ENCODE results near the gene CAMKMT. TPM values are rescaled to one million over a fixed set of nuclear protein-coding genes. Genes with fewer than 3 reads are reported as not detected.
A peak's percentile ranks its signal among the peaks of the same experiment; 100 is the strongest.

Gene CAMKMT
- total and polyA plus RNA-seq, 8 donors = 8.3 to 17.5 (median 11.5) TPM

GRCh38 chr2:44676379-44676778 is 314.6 kb downstream of the CAMKMT start:
- no peaks in the 10 kb centered on the region for H3K9me3 ChIP-seq
- H3K4me3 ChIP-seq = no peak overlapping the region
- no peaks in the 10 kb centered on the region for H3K27me3 ChIP-seq
- no peaks in the 10 kb centered on the region for H3K4me1 ChIP-seq
- H3K36me3 ChIP-seq = no peaks in the 10 kb centered on the region
- no peak for TF ChIP-seq CTCF (IDR thresholded peaks at IDR 0.05)
- H3K27ac ChIP-seq = no peak overlapping the region
- ATAC-seq (no peak), DNase-seq (no peak)
- intact Hi-C loops (cut with DNase I) = no loop called here

- H3K36me3 ChIP-seq = no peaks in the 10 kb centered on the region
- no peak for DNase-seq
- intact Hi-C loops (cut with DNase I) = no loop called here
- H3K27ac ChIP-seq = no peak overlapping the region
- no peak for TF ChIP-seq CTCF (IDR thresholded peaks at IDR 0.05)
- H3K27me3 ChIP-seq = no peaks in the 10 kb centered on the region
- no peaks in the 10 kb centered on the region for H3K9me3 ChIP-seq
- H3K4me3 ChIP-seq = no peak overlapping the region
- H3K4me1 ChIP-seq = no peaks in the 10 kb centered on the region
- no peak for ATAC-seq
These were observed 317.8 kb downstream of the CAMKMT start for GRCh38 chr2:44679584-44679983.

- H3K9me3 ChIP-seq = no peaks in the 10 kb centered on the region
- no peak overlapping the region for H3K4me3 ChIP-seq
- no peak overlapping the region for H3K27ac ChIP-seq
- no peaks in the 10 kb centered on the region for H3K4me1 ChIP-seq
- no peaks in the 10 kb centered on the region for H3K36me3 ChIP-seq
- no peak for TF ChIP-seq CTCF (IDR thresholded peaks at IDR 0.05)
- H3K27me3 ChIP-seq = no peaks in the 10 kb centered on the region
- intact Hi-C loops (cut with DNase I) = no loop called here
- DNase-seq (no peak), ATAC-seq (no peak)
These were observed 318.2 kb downstream of the CAMKMT start for GRCh38 chr2:44679990-44680389.

GRCh38 chr2:44680424-44680971 is 318.8 kb downstream of the CAMKMT start:
- no peak for TF ChIP-seq CTCF (IDR thresholded peaks at IDR 0.05)
- no peak for ATAC-seq

GRCh38 chr2:44680983-44681531 is 319.3 kb downstream of the CAMKMT start:
- ATAC-seq (no peak), DNase-seq (peak in 2 of 4 donors; percentile 56 to 72)
- Histone ChIP-seq H3K27me3 (no peaks in the 10 kb centered on the region), H3K4me3 (no peak overlapping the region), H3K9me3 (no peaks in the 10 kb centered on the region), H3K4me1 (no peaks in the 10 kb centered on the region), H3K27ac (no peak overlapping the region), H3K36me3 (no peaks in the 10 kb centered on the region)
- TF ChIP-seq CTCF (IDR thresholded peaks at IDR 0.05) = no peak
- intact Hi-C loops (cut with DNase I) = no loop called here

More at GRCh38 chr2:44680424-44680971, 318.8 kb downstream of the CAMKMT start:
- no peak overlapping the region for H3K4me3 ChIP-seq
- no peak for DNase-seq
- H3K27ac ChIP-seq = no peak overlapping the region
- no peaks in the 10 kb centered on the region for H3K36me3 ChIP-seq
- H3K9me3 ChIP-seq = no peaks in the 10 kb centered on the region
- H3K27me3 ChIP-seq = no peaks in the 10 kb centered on the region
- intact Hi-C loops (cut with DNase I) = no loop called here
- no peaks in the 10 kb centered on the region for H3K4me1 ChIP-seq
